ENCODE results near the gene CACHD1.

CACHD1 gene

GRCh38 chr1:64659478-64660138, 189.7 kb downstream of the CACHD1 start:
- DNase-seq (ENCODE audit: low spot score): no peak

GRCh38 chr1:64663668-64664067, 193.7 kb downstream of the CACHD1 start:
- peak; percentile 37 for DNase-seq (ENCODE audit: low spot score)

GRCh38 chr1:64664299-64664698, 194.4 kb downstream of the CACHD1 start:
- DNase-seq (ENCODE audit: low spot score): peak; percentile 68

- no peak for DNase-seq (ENCODE audit: low spot score)
Measured at GRCh38 chr1:64669098-64669675, 199.3 kb downstream of the CACHD1 start.

GRCh38 chr1:64675718-64676345, 205.9 kb downstream of the CACHD1 start:
- DNase-seq (ENCODE audit: low spot score): no peak

GRCh38 chr1:64676386-64676785, 206.5 kb downstream of the CACHD1 start:
- DNase-seq (ENCODE audit: low spot score): no peak

- no peak for DNase-seq (ENCODE audit: low spot score)
Measured at GRCh38 chr1:64677532-64677931, 207.6 kb downstream of the CACHD1 start.

GRCh38 chr1:64678366-64678765, 208.4 kb downstream of the CACHD1 start:
- no peak for DNase-seq (ENCODE audit: low spot score)

GRCh38 chr1:64679177-64679576, 209.2 kb downstream of the CACHD1 start:
- peak; percentile 79 for DNase-seq (ENCODE audit: low spot score)

- no peak for DNase-seq (ENCODE audit: low spot score)
Measured at GRCh38 chr1:64680599-64680998, 210.7 kb downstream of the CACHD1 start.

- DNase-seq (ENCODE audit: low spot score): no peak
Measured at GRCh38 chr1:64681043-64681442, 211.1 kb downstream of the CACHD1 start.

GRCh38 chr1:64683419-64683818, 213.5 kb downstream of the CACHD1 start:
- DNase-seq (ENCODE audit: low spot score): no peak

- DNase-seq (ENCODE audit: low spot score): no peak
Measured at GRCh38 chr1:64685217-64685616, 215.3 kb downstream of the CACHD1 start.

GRCh38 chr1:64685765-64686341, 215.9 kb downstream of the CACHD1 start:
- DNase-seq (ENCODE audit: low spot score): no peak

GRCh38 chr1:64686828-64687724, 217.1 kb downstream of the CACHD1 start:
- DNase-seq (ENCODE audit: low spot score): peak; percentile 68

GRCh38 chr1:64687725-64688327, 217.9 kb downstream of the CACHD1 start:
- DNase-seq (ENCODE audit: low spot score): peak; percentile 72

GRCh38 chr1:64691626-64692025, 221.7 kb downstream of the CACHD1 start:
- no peak for DNase-seq (ENCODE audit: low spot score)

GRCh38 chr1:64692911-64693310, 223.0 kb downstream of the CACHD1 start:
- no peak for DNase-seq (ENCODE audit: low spot score)

- no peak for DNase-seq (ENCODE audit: low spot score)
Measured at GRCh38 chr1:64693406-64693805, 223.5 kb downstream of the CACHD1 start.

GRCh38 chr1:64696879-64697278, 226.9 kb downstream of the CACHD1 start:
- DNase-seq (ENCODE audit: low spot score): no peak

- no peak for DNase-seq (ENCODE audit: low spot score)
Measured at GRCh38 chr1:64699327-64699726, 229.4 kb downstream of the CACHD1 start.

- DNase-seq (ENCODE audit: low spot score): no peak
Measured at GRCh38 chr1:64701071-64701470, 231.1 kb downstream of the CACHD1 start.
